ENCODE results near the gene SLC41A3. TPM values are rescaled to one million over a fixed set of nuclear protein-coding genes. Genes with fewer than 3 reads are reported as not detected.
"Not testable (repeated sequence)": the region's sequence is repeated elsewhere in the genome, so short reads cannot be mapped to it uniquely, and the experiment has no call there.

The SLC41A3 gene
- total RNA-seq, 1 donor from 2014 or later, result 95.5 TPM

DNA sequence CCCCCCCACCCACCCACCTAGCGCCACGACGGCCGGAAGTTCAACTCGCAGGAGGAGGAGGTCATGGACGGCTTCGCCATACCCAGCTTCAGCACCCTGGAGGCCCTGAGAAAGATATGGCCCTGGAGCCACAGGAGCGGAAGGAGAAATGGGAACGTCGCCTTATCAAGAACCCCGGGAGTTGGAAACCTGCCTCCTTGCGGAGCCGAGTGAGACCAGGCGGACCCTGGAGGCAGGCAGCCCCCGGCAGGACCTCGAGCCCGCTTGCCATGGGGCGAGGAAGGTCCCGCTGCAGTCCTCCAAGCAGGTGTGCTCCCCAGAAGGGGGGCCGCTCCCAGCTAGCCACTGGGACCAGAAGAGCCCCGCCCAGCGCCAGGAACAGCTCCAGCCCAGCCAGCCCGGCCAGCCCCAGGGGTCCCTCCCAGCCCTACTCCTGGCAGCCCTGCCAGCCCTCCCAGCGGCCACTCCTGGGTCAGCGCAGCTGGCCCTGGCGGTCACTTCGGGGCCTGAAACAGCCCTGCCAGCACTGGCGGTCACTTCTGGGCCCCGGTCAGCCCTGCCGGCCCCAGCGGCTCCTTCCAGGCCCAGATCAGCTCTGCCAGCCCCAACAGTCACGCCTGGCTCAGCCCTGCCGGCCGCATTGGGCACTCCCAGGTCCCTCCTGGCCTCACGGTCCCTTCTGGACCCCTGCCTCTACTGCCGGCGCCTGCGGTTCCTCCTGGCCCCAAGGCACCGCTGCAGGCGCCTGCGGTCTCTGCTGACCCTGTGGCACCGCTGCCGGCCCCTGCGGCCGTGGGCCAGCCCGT is 125.2 kb downstream of the SLC41A3 start:
- DNase-seq (ENCODE audit: low spot score), result no peak

DNA sequence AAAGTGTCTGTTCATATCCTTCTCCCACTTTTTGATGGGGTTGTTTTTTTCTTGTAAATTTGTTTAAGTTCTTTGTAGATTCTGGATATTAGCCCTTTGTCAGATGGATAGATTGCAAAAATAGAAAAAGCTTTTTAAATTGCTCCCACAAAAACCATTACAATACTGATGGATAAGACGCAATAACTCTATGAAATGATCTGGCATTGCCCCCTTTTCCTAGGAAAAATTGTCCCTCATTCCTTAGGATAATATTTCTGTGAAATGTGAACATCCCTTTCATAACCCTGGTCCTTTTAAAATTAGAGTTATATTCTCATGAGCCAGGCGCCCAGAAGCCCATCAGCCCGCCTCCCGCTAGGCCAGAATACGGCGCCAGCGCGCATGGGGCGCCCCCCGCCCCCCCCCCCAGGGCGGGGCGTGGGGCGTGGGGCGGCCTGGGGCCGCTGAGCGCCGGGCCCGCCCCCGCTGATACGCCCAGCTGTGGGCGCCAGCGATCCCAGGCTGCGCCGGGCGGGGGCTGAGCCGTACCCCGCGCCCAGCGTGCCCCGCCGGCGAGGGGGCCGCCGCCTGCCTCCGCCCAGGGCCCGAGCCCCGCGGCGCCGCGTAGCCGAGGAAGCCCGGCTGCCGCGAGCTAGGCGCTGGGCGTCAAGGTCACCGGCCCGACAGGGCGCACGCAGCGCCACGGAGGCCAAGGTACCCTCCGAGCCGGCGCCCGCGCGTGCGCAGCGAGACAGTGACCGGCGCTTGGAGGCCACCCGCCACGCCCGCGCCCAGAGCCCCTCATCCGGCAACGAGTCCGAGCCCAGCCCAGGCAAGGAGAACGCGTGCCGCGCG is 126.0 kb downstream of the SLC41A3 start:
- DNase-seq (ENCODE audit: low spot score), result no peak

DNA sequence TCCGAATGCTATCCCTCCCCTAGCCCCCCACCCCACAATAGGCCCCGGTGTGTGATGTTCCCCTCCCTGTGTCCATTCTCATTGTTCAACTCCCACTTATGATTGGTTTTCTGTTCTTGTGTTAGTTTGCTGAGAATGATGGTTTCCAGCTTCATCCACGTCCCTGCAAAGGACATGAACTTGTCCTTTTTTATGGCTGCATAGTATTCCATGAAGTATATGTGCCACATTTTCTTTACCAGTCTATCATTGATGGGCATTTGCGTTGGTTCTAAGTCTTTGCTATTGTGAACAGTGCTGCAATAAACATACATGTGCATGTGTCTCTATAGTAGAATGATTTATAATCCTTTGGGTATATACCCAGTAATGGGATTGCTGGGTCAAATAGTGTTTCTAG is 126.9 kb downstream of the SLC41A3 start:
- DNase-seq (ENCODE audit: low spot score), result not testable (repeated sequence)

Other genes with a start within 250 kb of the SLC41A3 start
- not detected for gene ROPN1B, start 114.9 kb downstream of the SLC41A3 start, total RNA-seq
- 9.0 TPM for gene ALDH1L1, start 96.5 kb upstream of the SLC41A3 start, total RNA-seq